ENCODE results near the gene MZT1.

- no peak for TF ChIP-seq CTCF (IDR thresholded peaks at IDR 0.05 in 2 of 3, conservative IDR thresholded peaks at IDR 0.05 in 1 of 3; ENCODE audit: control insufficient read depth in 2 of 3, extremely low read depth in 1 of 3, insufficient read depth in 1 of 3, low read depth in 3 of 3, low read length in 3 of 3)
- TF ChIP-seq EED (IDR thresholded peaks at IDR 0.05; ENCODE audit: low read depth) = no peak
- TF ChIP-seq TCF7 (IDR thresholded peaks at IDR 0.05; ENCODE audit: borderline replicate concordance) = no peak
- no peak for TF ChIP-seq REST (IDR thresholded peaks at IDR 0.05; ENCODE audit: low read depth, low read length)
- no peak for TF ChIP-seq CHD2 (IDR thresholded peaks at IDR 0.05; ENCODE audit: borderline replicate concordance, low read depth, low read length)
- no peak for TF ChIP-seq USF1 (IDR thresholded peaks at IDR 0.05; ENCODE audit: borderline replicate concordance, extremely low read length, insufficient read depth, low read depth, low read length)
- no peak for TF ChIP-seq MYC (IDR thresholded peaks at IDR 0.05; ENCODE audit: insufficient read depth, insufficient read length, insufficient replicate concordance, low read length, severe bottlenecking)
- no peak for TF ChIP-seq ZBTB40 (IDR thresholded peaks at IDR 0.05; ENCODE audit: borderline replicate concordance)
Observed at GRCh38 chr13:72763411-72763810, 36.0 kb upstream of the MZT1 start.

Measured in GM12878 (cell line).